AG08395 (cell line): ENCODE measurements around the gene SEMA3F.
"Not testable (repeated sequence)": the region's sequence is repeated elsewhere in the genome, so short reads cannot be mapped to it uniquely, and the experiment has no call there.

Experiments
- DNase-seq: peaks from one replicate; pipeline ENCODE4 v3.0.0; 2012; ENCODE audit warnings: mixed read lengths, low spot score

SEMA3F gene

GRCh38 chr3:50211930-50212329, 56.8 kb downstream of the SEMA3F start:
- no peak for DNase-seq

- DNase-seq, result no peak
Observed at GRCh38 chr3:50212502-50212901, 57.4 kb downstream of the SEMA3F start.

GRCh38 chr3:50212971-50213370, 57.8 kb downstream of the SEMA3F start:
- no peak for DNase-seq

DNA sequence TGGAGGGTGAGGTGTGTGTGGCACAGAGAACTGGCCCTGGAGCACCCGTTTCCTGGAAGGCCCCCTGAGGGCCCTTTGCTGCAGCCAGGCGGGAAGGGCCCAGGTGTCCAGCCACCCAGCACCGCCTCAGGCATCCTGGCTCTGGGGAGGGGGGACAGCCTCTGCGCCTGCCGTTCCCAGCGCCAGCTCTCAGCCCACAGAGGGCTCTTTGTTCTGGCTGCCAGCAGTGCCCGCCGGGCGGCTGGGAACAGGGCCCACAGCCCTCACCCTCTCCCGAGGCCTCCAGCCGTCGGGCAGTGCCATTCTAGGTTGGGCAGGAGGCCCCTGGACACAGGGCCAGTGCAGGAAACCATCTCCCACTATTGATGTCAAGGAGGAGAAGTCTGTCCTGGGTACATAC, 58.2 kb downstream of the SEMA3F start:
- DNase-seq, result no peak

- no peak for DNase-seq
Observed at GRCh38 chr3:50214824-50215223, 59.7 kb downstream of the SEMA3F start.

- no peak for DNase-seq
Observed at GRCh38 chr3:50215529-50215928, 60.4 kb downstream of the SEMA3F start.

DNA sequence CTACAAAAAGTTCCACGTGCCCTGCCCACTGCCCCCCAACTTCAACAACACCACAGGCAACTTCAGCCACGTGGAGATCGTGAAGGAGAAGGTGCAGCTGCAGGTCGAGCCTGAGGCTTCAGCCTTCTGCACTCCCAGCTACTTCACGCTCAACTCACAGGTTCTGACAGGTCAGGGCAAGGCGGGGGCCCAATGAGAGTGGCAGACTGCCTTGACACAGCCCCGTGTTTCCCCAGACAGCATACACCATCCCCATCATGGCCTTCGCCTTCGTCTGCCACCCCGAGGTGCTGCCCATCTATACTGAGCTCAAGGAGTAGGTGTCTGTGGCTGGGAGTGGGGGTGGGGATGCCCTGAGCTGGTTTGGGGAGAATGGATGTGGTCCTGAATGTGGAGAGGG, 62.6 kb downstream of the SEMA3F start:
- DNase-seq, result no peak

- no peak for DNase-seq
Observed at GRCh38 chr3:50218448-50218847, 63.3 kb downstream of the SEMA3F start.

- no peak for DNase-seq
Observed at GRCh38 chr3:50219285-50219684, 64.2 kb downstream of the SEMA3F start.

- DNase-seq, result no peak
Observed at GRCh38 chr3:50220109-50220508, 65.0 kb downstream of the SEMA3F start.

GRCh38 chr3:50221051-50221410, 65.9 kb downstream of the SEMA3F start:
- no peak for DNase-seq

DNA sequence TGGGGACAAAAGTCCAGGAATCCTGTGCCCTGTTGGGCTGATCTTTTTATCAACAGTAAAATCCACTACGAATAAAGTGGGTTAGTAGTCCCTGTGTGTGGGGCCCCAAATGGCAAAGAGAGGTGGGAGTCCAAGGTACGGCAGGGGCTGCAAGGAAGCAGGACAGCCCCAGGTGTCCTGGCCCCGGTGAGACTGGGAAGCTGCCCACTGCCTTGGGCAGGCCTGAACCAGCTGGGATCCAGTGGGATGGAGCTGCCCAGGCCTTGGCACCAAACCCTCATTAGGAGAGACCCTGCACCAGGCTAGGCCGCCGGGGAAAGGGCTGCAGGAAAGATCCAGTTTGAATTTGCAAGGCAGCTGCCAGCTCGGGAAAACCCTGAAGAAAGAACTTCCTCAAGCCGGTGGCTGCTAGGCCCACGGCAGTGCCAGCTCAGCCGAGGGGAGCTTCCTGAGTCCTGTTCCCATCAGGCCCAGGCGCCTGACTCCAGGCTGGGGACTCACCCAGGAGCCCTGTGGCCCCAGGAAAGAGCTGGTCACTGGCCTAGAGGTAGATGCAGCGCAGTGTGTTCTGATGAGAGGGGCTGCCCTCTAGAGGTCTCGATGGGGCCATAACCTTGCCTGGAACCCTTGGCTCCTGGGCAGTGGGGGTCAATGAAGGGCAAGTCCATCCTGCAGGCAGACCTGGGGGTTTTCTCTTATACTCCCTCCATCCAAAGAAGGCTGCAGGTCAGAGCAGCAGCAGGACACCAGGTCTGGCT, 66.5 kb downstream of the SEMA3F start:
- DNase-seq, result no peak

- DNase-seq, result no peak
Observed at GRCh38 chr3:50222169-50222528, 67.0 kb downstream of the SEMA3F start.

GRCh38 chr3:50224639-50225038, 69.5 kb downstream of the SEMA3F start:
- DNase-seq, result no peak

DNA sequence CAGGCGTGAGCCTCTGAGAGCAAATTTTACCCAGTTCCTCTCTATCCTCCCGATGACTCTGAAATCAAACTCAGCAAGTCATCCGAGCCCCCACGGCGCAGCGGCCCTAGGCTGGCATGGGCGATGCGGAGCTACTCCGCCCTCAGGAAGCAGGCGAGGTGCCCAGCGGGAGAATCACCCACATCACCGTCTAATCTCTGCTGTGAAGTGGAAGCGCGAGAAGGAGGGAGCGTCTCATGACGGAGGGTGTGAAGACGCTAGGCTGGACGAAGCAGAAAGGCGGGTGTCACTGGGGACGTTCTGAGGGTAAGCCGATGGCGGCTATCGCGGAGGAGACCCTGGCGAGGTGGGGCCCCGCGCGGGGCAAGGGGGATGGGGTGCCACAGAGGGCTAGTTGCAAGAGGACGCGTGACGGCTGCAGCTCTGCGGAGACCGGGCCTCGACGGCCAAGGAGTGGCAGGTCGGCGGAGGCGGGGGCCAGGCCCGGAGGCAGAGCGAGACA, 71.8 kb downstream of the SEMA3F start:
- DNase-seq, result no peak

- peak; percentile 94 for DNase-seq
Observed at GRCh38 chr3:50227390-50228183, 72.5 kb downstream of the SEMA3F start.

GRCh38 chr3:50228184-50228763, 73.2 kb downstream of the SEMA3F start:
- not testable (repeated sequence) for DNase-seq

DNA sequence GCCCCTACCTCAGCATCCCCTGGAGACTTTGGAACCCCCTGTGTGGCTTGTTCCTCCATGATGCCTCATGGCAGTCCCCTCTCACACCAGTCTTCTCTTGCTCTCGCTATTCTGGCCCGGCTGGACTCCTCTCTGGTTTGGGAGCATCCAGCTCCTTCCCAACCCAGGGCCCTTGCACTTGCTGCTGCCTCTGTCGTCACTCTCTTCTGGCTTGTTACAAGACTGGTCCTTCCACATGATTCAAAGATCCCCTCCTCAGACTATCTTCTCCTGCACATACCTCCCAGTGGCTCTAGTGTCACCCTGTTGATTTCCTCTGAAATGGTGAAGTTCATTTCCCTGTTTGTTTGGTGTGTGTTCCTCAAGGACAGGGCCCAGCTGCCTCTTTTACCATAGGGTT, 74.4 kb downstream of the SEMA3F start:
- DNase-seq, result no peak

DNA sequence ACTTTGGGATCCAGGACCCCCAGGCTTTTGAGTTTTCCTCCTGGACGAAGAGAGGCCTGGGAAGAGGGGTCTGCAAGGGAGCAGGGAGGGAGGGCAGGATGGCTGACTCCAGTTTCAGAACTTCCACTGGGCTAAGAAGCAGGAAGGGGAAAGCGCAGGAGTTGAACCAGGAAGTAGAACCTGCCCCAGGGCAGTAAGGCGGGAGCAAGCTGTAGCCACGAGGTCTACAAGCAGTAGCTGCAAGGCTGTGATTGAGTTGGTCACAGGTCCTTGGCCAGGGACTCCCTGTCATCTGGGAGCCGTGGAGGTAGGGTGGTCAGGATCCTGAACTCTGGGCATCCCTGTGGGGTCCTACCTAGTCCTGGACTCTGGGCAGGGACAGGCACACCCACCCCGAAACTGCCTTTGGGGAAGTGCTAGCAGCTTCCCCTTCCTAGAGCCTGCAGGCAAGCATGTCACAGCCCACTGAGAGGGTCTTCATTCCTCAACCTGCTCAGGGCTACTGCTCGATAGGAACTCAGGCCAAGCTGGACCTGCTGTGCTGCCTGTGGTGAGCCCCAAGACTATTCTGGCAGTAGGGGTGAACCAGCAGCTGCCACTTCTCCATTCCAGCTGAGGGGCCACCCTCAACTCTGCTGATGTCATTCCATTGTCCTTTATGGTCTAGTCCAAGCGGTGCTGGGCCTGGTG, 75.1 kb downstream of the SEMA3F start:
- DNase-seq, result no peak

GRCh38 chr3:50230794-50231125, 75.6 kb downstream of the SEMA3F start:
- DNase-seq, result peak; percentile 33

GRCh38 chr3:50231581-50231980, 76.5 kb downstream of the SEMA3F start:
- no peak for DNase-seq

GRCh38 chr3:50232303-50232702, 77.2 kb downstream of the SEMA3F start:
- no peak for DNase-seq

GRCh38 chr3:50233176-50233575, 78.1 kb downstream of the SEMA3F start:
- DNase-seq, result no peak
